22Rv1 (cell line): ENCODE measurements around the gene HK1.

Experiments
- ZFX ChIP-seq: fragments of 450-650 bp; IDR thresholded peaks from 2 replicates; pipeline ENCODE4 v1.6.1; 2017; ENCODE audit warnings: antibody characterized with exemption, borderline replicate concordance
- TF ChIP-seq, protein P1 (sequence below): fragments of 450-650 bp; IDR thresholded peaks from 2 replicates; pipeline ENCODE4 v1.5.1; 2017; ENCODE audit warnings: mild to moderate bottlenecking

DNA sequence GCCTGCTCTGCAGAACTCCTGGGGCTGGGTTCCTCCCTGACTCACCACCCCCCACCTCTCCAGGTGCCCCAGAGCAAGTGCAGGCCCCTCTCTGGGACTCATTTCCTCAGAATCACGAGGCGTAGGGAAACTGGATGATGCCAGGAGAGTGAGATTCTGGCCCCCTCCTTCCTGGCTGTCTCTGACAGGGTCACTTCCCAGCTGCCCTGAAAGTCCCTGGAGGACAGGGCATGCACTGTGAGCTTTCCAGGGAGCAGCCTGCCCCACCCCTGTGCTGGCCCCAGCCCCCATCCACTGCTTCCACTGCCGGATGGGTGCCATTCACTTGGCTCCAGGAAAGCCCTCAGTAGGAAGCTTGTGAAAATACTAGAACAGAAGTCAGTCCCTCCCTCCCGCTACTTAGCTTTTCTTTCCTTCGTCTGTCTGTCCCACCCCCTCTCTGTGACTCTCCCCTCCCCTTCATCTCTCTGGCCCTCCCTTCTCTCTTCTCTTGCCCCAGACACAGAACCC lies 128.1 kb downstream of the HK1 start:
- TF ChIP-seq, protein P1, sequence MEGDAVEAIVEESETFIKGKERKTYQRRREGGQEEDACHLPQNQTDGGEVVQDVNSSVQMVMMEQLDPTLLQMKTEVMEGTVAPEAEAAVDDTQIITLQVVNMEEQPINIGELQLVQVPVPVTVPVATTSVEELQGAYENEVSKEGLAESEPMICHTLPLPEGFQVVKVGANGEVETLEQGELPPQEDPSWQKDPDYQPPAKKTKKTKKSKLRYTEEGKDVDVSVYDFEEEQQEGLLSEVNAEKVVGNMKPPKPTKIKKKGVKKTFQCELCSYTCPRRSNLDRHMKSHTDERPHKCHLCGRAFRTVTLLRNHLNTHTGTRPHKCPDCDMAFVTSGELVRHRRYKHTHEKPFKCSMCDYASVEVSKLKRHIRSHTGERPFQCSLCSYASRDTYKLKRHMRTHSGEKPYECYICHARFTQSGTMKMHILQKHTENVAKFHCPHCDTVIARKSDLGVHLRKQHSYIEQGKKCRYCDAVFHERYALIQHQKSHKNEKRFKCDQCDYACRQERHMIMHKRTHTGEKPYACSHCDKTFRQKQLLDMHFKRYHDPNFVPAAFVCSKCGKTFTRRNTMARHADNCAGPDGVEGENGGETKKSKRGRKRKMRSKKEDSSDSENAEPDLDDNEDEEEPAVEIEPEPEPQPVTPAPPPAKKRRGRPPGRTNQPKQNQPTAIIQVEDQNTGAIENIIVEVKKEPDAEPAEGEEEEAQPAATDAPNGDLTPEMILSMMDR, result no peak
- no peak for TF ChIP-seq ZFX
